HepG2 (cell line): ENCODE results near the gene KDM4D. TPM values are rescaled to one million over a fixed set of nuclear protein-coding genes. Genes with fewer than 3 reads are reported as not detected.
A peak's percentile ranks its signal among the peaks of the same experiment; 100 is the strongest.

Experiments
- ATAC-seq: fragments of 200-7000 bp; cut with Tn5 transposase; 3 replicates; pipeline ENCODE4 v1.9.1; 2020; ENCODE audit warnings: mild to moderate bottlenecking, moderate library complexity
- BruUV-seq: library from RNA; stranded (reverse); fragments of 400-500 nt; replicated peaks from 2 replicates; lab custom pipeline; 2021; lab: Mats Ljungman, UMichigan
- CTCF ChIA-PET: fragments of 300-600 bp; formaldehyde crosslinking; extraction: SDS; loops from one replicate; lab custom pipeline; 2021; ENCODE audit warnings: low total read pairs, inconsistent platforms, low intra/inter-chr PET ratio; lab: Yijun Ruan, JAX
- POLR2A ChIA-PET: fragments of 350-600 bp; sonication (Branson Sonifier 250); formaldehyde crosslinking; loops from one replicate; lab custom pipeline; 2020; ENCODE audit warnings: antibody characterized with exemption, inconsistent platforms; lab: Yijun Ruan, JAX
- DNase-seq: peaks from one replicate; pipeline ENCODE4 v3.0.0-alpha.2; 2015; ENCODE audit warnings: low spot score
- FAIRE-seq: peaks from 3 replicates; lab custom pipeline; 2011; peaks lifted over from hg19 to GRCh38; lab: Jason Lieb, UNC
- H2AFZ ChIP-seq: one replicate; pipeline ENCODE4 v1.6.1; 2011; ENCODE audit warnings: low read length, inconsistent platforms
- H3K27ac ChIP-seq: fragments of 300-600 bp; 3 replicates; pipeline ENCODE4 v1.8.0; 2011; ENCODE audit warnings: mixed run types, mild to moderate bottlenecking, mixed read lengths, low read length, inconsistent platforms; ENCODE audit not compliant: insufficient read depth; ENCODE audit errors: extremely low read length
- H3K27me3 ChIP-seq, 2 experiments: fragments of 200-600 bp in 1 of 2; 2 replicates in 1 of 2; 3 replicates in 1 of 2; pipeline versions ENCODE4 v1.6.0 to v1.8.0; 2011; ENCODE audit warnings: low read length in 2 of 2, mild to moderate bottlenecking in 2 of 2, moderate library complexity in 2 of 2, inconsistent platforms in 1 of 2; ENCODE audit not compliant: insufficient read depth in 2 of 2, control insufficient read depth in 1 of 2
- H3K36me3 ChIP-seq, 2 experiments: fragments of 200-600 bp in 1 of 2; replicated peaks in 1 of 2; 2 replicates in 1 of 2; 3 replicates in 1 of 2; pipeline versions ENCODE4 v1.5.1 to v1.8.0; 2011; ENCODE audit warnings: low read length in 2 of 2, inconsistent platforms in 1 of 2; ENCODE audit not compliant: insufficient read depth in 2 of 2, control insufficient read depth in 1 of 2
- H3K4me1 ChIP-seq: 2 replicates; pipeline ENCODE4 v1.5.1; 2012; ENCODE audit warnings: low read length, inconsistent platforms; ENCODE audit not compliant: insufficient read depth
- H3K4me2 ChIP-seq: 2 replicates; pipeline ENCODE4 v1.6.0; 2011; ENCODE audit warnings: low read depth, low read length, inconsistent platforms
- H3K4me3 ChIP-seq, 3 experiments: fragments of 200-600 bp in 1 of 3; sonication (generic), shearing (Covaris generic) in 1 of 3; replicated peaks in 1 of 3; 2 replicates each; pipeline ENCODE4 v1.5.1; 2011 to 2016; ENCODE audit warnings: low read length in 3 of 3, inconsistent platforms in 2 of 3, low read depth in 2 of 3, mild to moderate bottlenecking in 2 of 3, control low read depth in 1 of 3, mixed read lengths in 1 of 3; ENCODE audit not compliant: insufficient read depth in 1 of 3
- H3K79me2 ChIP-seq: one replicate; pipeline ENCODE4 v1.6.1; 2011; ENCODE audit warnings: low read length, inconsistent platforms; ENCODE audit not compliant: insufficient read depth
- H3K9ac ChIP-seq: 2 replicates; pipeline ENCODE4 v1.6.0; 2011; ENCODE audit warnings: mild to moderate bottlenecking, low read depth, low read length, inconsistent platforms; ENCODE audit not compliant: insufficient read depth
- H3K9me3 ChIP-seq: 2 replicates; pipeline ENCODE4 v1.5.1; 2012; ENCODE audit warnings: mild to moderate bottlenecking, low read length
- H4K20me1 ChIP-seq: 2 replicates; pipeline ENCODE4 v1.6.0; 2011; ENCODE audit warnings: inconsistent platforms, mild to moderate bottlenecking, low read length, moderate library complexity; ENCODE audit not compliant: insufficient read depth
- CHD2 ChIP-seq: IDR thresholded peaks from 2 replicates; pipeline ENCODE4 v1.6.1; 2011; ENCODE audit warnings: low read depth, low read length, improper control_type of control experiment
- KDM3A ChIP-seq: IDR thresholded peaks from 2 replicates; pipeline ENCODE4 v1.6.1; 2018; ENCODE audit warnings: low read depth, missing compliant biosample characterization
- PPARG ChIP-seq: conservative IDR thresholded peaks from 2 replicates; pipeline ENCODE4 v1.6.1; 2016; ENCODE audit warnings: missing biosample characterization, missing genetic modification reagents
- RARA ChIP-seq: IDR thresholded peaks from 2 replicates; pipeline ENCODE4 v1.6.1; 2016; ENCODE audit warnings: missing genetic modification reagents, missing compliant biosample characterization
- RFX1 ChIP-seq: fragments of 450-650 bp; IDR thresholded peaks from 2 replicates; pipeline ENCODE4 v1.6.1; 2017
- SRSF9 ChIP-seq: fragments of 200-400 bp; formaldehyde crosslinking; IDR thresholded peaks from 2 replicates; pipeline ENCODE4 v1.6.1; 2018; ENCODE audit warnings: borderline replicate concordance, mild to moderate bottlenecking, low read depth, low read length; ENCODE audit not compliant: insufficient read depth, poor library complexity, severe bottlenecking
- ZNF672 ChIP-seq: sonication (generic); formaldehyde crosslinking; IDR thresholded peaks from 2 replicates; pipeline ENCODE4 v1.8.1; 2022; ENCODE audit warnings: missing genetic modification reagents
- WGBS: methylation state at CpG from one replicate; pipeline ENCODE4 v1.1.6; 2017; ENCODE audit warnings: low lambda C conversion rate; 5-methylcytosine and 5-hydroxymethylcytosine counted together
- in situ Hi-C: cut with HindIII; loops from 2 replicates; pipeline ENCODE4 v1.10.0; 2017; ENCODE audit warnings: low pct_unique_long_range_greater_than_20kb; ENCODE audit not compliant: extremely low pct_ligation_motif_present
- intact Hi-C: fragments of 100-400 bp; cut with micrococcal nuclease; formaldehyde crosslinking; loops from one replicate; pipeline ENCODE4 v1.10.0; 2022; ENCODE audit not compliant: unreplicated experiment
- polyA plus RNA-seq, 8 experiments: library from polyadenylated mRNA; depleted of rRNA in 3 of 8; stranded (reverse) in 7 of 8; unstranded in 1 of 8; fragments of >200 nt; fragmentation: Illumina TruSeq in 4 of 8; extraction: Trizol in 4 of 8; gene quantifications; 2 replicates each; pipeline versions ENCODE4 v1.2.1 to v1.2.3, GENCODE V29; 2011 to 2016; ENCODE audit warnings: low read depth in 4 of 8, missing spikeins in 1 of 8, mixed read lengths in 1 of 8; ENCODE audit not compliant: insufficient read depth in 1 of 8
- total RNA-seq, 5 experiments: library from RNA; depleted of rRNA; stranded (reverse); fragments of >200 nt; fragmentation: Illumina TruSeq; extraction: Trizol; gene quantifications; 2 replicates each; pipeline ENCODE4 v1.2.3, GENCODE V29; 2016; ENCODE audit warnings: low read depth in 1 of 5
- TF ChIP-seq, protein P1 (sequence below): sonication (generic); formaldehyde crosslinking; IDR thresholded peaks from 2 replicates; pipeline ENCODE4 v1.4.0; 2020; ENCODE audit warnings: missing genetic modification reagents

Gene KDM4D
- total and polyA plus RNA-seq, 2 of the 13 experiments (the other 11 are each of a cell fraction or from before 2014, with no cell fraction given) = 0.96 to 1.3 TPM

DNA sequence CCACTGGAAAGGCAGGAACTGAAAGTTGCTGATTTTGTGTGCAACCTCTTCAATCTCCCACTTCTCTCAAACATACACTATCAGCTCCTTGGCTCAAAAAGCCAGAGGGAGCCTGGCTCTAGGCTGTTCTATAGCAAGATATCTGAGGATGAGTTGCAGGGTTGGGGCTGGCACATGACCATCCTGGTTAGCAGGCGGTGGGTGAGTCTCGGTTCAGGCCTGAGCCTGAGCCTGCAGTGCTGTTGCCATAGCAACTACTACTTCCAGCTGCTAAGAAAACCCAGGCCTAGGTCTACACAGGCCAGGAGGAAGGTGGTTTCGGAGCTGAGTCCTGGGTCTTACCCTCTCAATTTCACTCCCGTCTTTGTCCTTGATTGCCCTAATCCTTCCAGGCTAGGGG is 39.1 kb upstream of the KDM4D start:
- no peaks in the 10 kb centered on the region for H3K9me3 ChIP-seq
- no peak overlapping the region for H3K4me3 ChIP-seq
- ATAC-seq (no peak), DNase-seq (no peak), FAIRE-seq (no peak)
- ChIA-PET CTCF (no interaction called here), POLR2A (no interaction called here)
- no peak overlapping the region for H3K9ac ChIP-seq
- peak; percentile 44 for TF ChIP-seq RFX1
- TF ChIP-seq SRSF9 = no peak
- H3K27ac ChIP-seq = no peak overlapping the region
- H3K27me3 ChIP-seq = 0 out of 5 replicates have a peak, but pooled peaks cover 0 to 7% of the 10 kb centered on the region in 2 experiments
- in situ Hi-C loops = no loop called here
- no peaks in the 10 kb centered on the region for H3K36me3 ChIP-seq
- WGBS = 37% methylated on average over 4 of the region's 4 CpGs
- H2AFZ ChIP-seq = no peak overlapping the region
- H3K4me2 ChIP-seq = no peak overlapping the region
- H3K4me1 ChIP-seq = no peaks in the 10 kb centered on the region
- intact Hi-C loops = no loop called here
- no peaks in the 10 kb centered on the region for H3K79me2 ChIP-seq
- no peaks in the 10 kb centered on the region for H4K20me1 ChIP-seq
- BruUV-seq = no TSS peak

DNA sequence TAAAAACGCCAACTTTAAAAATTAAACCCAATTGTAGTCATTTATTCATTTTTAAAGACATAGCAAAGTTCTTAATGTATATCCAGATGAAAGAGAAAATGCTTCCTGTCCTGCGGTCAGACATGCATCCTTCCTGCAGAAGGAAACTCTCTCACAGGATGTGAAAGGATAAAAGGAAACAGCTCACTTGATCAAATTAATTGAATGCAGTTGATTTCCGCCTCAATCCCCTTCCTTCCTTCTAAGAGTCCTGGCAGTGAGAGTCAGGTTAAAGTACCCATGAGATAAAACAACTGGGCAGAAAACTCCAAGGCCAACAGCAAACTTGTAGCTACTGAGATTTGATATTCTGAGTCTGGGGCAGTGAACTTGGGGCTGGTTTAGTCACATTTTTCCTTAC is 38.7 kb upstream of the KDM4D start:
- ChIA-PET CTCF (no interaction called here), POLR2A (no interaction called here)
- DNase-seq (no peak), ATAC-seq (no peak), FAIRE-seq (no peak)
- WGBS = 36% methylated on average over 3 of the region's 3 CpGs
- H3K4me3 ChIP-seq = no peak overlapping the region
- TF ChIP-seq, protein P1, sequence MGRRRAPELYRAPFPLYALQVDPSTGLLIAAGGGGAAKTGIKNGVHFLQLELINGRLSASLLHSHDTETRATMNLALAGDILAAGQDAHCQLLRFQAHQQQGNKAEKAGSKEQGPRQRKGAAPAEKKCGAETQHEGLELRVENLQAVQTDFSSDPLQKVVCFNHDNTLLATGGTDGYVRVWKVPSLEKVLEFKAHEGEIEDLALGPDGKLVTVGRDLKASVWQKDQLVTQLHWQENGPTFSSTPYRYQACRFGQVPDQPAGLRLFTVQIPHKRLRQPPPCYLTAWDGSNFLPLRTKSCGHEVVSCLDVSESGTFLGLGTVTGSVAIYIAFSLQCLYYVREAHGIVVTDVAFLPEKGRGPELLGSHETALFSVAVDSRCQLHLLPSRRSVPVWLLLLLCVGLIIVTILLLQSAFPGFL (CRISPR knock-in tag) = no peak
- TF ChIP-seq KDM3A (no peak), RARA (CRISPR knock-in tag) (no peak), ZNF672 (CRISPR knock-in tag) (no peak), PPARG (CRISPR knock-in tag) (no peak), CHD2 (no peak)
- no peak overlapping the region for H3K4me2 ChIP-seq
- in situ Hi-C loops (no loop called here), intact Hi-C loops (no loop called here)
- no peak overlapping the region for H2AFZ ChIP-seq
- H3K4me1 ChIP-seq = no peaks in the 10 kb centered on the region
- H4K20me1 ChIP-seq = no peaks in the 10 kb centered on the region
- H3K79me2 ChIP-seq = no peaks in the 10 kb centered on the region
- no peaks in the 10 kb centered on the region for H3K36me3 ChIP-seq
- no peak overlapping the region for H3K9ac ChIP-seq
- H3K9me3 ChIP-seq = no peaks in the 10 kb centered on the region
- H3K27ac ChIP-seq = no peak overlapping the region
- H3K27me3 ChIP-seq = 0 out of 5 replicates have a peak, but pooled peaks cover 0 to 10% of the 10 kb centered on the region in 2 experiments
- no TSS peak for BruUV-seq
